Endometrial microvascular endothelial cells (primary cell): ENCODE data around the gene CHCHD4. TPM values are rescaled to one million over a fixed set of nuclear protein-coding genes. Genes with fewer than 3 reads are reported as not detected.
"Not testable (repeated sequence)": the region's sequence is repeated elsewhere in the genome, so short reads cannot be mapped to it uniquely, and the experiment has no call there.

Source experiments
- in situ Hi-C: cut with HindIII; loops from 2 replicates; pipeline ENCODE4 v1.10.0; 2017; ENCODE audit warnings: low sequenced_read_pairs, low pct_unique_long_range_greater_than_20kb; ENCODE audit errors: inconsistent ontology term
- total RNA-seq: library from RNA; depleted of rRNA; stranded (reverse); fragments of >200 nt; gene quantifications from one replicate; pipeline ENCODE4 v1.2.3, GENCODE V29; 2015; ENCODE audit errors: inconsistent ontology term

The CHCHD4 gene
- total RNA-seq, 1 donor from 2014 or later = 22.5 TPM

DNA sequence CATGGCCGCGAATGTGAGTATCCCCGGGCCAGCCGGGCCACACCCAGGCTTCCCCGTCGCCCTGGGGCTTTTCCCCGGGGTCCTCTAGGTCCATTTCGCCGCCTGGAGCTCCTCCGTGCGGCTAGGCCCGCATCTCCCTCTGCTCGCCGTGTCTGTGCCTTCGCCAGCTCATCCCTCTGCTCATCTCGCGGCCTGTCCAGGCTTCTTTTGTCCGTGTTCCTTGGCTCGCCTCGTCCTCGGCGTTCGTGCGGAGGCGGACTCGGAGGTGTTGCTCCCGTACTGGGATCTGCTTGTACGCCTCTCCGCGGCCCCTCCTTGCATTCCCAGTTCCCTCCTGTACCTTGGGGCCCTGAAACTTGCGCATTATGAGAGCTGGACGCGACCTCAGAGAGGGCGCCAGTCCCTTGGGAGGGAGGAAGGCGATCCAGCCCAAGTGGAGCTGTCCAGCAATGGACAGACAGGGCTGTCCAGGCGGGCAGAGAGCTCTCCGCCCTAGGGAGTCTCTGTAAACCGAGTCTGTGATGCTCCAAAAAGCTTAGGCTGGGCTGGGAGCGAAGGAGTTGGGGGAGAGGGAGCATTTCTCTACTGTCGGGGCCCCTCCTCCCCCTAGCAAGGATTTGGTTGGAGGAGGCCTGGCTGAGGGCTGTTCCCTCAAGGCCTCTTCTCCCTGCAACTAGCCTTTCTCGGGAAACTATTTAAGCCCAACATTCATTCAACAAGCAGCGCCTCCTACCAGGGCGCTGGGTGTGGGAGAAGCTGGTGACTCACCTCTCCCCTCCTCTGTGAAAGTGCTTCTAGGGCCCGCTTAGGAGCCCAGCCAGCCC lies 735 bp upstream of the CHCHD4 start:
- in situ Hi-C loops = no loop called here

DNA sequence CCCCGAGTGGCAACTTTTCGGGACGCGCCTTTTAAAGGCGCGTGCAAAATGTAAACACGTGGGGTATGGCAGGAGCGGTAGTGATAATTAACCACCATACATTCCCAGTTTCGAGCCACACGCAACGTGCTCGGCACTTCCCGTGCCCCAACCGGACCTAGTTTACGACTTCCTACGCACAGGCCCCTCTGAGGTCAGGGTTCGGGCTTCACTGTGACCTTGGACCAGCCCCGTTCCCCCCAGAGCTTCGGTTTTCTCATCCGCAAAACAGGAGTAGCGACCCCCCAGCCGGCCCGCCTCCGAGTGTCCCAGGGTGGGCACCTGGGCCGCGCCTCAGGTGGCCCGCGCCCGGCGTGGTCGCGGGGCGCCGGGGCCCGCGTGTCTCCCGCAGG lies 451 bp downstream of the CHCHD4 start:
- in situ Hi-C loops = no loop called here

DNA sequence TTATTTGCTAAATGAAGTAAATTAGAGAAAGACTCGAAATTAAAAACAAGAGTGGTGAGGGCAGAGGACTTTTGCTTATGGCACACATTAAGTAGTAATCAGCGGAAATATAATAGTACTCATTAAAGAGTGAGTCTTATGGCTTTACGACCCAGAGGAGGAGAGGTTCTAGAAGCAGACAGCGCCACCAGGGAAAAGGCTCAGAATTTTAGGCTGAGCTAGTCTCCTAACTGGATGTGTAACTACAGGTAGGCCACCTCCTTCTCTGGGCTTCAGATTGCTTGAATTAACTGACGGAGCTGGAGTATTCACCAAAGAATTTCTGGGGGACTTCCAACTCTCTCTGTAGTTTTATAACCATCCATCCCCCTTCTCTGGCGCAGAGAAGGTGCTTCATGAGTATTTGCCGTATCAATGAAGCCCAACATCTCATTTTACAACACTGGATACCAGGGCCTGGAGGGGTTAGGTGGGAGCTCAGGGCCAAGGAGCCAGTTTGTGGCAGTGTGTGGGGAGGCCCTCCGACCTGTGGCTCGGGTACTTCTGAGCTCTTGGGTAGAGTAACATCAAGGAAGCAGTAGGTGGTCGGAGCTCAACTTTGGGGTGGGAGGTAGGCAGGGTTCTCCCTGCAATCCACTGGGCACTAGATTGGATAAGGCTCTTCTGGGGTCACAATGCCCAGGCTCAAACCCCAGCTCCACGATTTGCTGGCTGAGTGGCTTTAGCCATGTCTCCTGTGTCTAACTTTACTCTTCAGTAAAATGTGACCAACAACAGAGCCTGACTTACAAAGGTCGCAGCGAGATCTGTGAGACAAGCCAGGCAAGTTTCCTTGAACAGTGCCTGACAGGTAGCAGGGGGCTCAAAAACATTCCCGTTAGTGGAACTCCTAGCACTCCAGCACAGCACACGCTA lies 1.1 kb downstream of the CHCHD4 start:
- in situ Hi-C loops = no loop called here

DNA sequence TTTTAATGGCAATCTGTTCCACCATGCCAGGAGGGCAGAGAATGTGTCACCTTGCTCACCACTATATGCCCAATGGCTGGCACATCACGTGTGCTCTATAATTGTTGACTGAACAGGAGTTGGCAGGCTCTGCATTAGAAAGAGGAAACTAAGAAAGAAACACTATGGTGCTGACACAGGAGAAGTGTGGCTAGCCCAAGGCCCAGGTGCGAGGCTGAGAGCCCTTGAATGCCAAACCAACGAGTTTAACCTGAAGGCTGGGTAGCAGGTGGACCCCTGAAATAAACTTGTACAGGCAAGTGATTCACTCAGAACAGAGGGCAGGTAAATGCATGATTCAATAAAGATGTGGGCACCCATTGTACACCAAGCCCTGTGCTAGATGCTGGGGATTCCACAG lies 2.4 kb downstream of the CHCHD4 start:
- in situ Hi-C loops = no loop called here

DNA sequence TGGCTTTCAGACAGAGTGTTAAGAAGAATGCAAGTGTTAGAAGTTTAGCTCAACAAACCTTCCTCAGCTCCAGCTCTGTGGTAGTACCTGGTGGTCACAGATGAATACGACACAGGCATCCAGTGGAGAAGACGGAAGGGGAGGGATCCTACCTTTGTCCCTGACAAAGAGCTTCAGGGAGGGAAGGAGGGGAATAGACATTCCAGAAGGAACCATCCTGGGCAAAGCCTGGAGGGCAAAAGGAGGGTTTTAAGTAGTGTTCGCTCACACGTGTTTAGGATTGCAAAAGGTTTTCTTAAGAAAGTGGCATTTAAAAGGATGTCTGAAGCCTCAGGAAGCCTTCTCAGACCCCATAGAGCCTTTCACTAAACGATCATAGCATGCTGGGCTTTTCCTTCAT lies 2.8 kb downstream of the CHCHD4 start:
- in situ Hi-C loops = no loop called here

DNA sequence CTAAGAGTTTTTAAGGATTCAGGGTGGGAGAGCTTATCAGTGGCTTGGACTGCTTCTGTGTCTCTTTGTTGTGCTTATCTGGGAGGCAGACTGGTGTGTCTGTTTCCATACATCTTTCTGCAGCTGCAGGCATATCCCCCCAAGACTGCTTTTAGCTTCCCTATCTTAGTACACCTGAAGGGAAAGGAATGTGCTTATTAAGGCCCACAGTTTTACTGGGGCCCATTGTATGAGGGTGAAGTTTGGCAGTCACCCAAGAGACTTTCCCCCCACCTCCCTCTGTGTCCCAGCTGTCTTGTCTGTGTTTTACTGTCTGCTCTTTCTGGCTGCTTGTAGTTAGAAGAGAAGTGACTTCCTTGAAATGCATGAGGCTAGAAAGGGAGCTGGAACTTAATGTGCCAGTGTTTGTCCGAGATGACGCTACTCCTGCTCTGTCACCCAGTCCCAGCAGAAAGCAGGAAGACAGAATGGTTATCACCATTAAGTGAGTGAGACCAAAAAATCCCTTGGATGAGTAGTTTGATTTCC lies 3.7 kb downstream of the CHCHD4 start:
- in situ Hi-C loops = not testable (repeated sequence)

DNA sequence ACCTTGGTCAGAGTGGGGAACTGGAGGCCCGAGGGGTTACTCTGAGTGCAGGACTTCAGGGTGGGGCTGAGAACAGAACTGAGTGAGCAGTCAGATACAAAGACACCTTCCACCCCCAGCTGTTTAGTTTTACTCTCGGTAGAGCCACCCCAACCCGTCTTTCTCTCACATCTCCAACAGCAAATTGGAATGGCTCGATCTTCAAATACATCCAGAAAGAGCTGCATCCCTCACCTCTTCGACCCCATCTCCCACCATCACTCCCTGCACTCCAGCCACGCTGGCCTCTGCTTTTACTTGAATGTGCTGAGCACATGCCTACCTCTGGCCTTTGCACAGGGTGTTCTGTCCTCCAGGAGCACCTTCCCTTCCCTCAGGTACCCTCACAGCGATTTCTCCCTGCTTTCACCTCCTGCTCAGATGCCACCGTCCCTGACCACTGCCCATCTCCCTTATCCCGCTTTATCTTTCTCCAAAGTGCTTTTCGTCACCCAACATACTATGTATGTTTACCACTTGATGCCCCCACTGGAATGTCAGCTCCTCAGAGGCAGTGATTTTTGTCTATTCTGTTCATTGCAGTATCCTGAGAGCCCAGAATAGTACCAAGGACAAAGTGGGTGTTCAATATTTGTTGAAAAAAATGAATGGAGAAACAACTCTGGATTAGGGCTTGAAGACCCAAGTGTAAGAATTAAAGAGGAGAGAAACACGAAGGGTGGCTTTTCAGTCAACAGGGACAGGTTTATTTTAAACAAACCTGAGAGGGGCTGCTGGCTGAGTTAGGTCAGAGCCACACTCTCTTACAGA lies 4.4 kb downstream of the CHCHD4 start:
- in situ Hi-C loops = no loop called here

DNA sequence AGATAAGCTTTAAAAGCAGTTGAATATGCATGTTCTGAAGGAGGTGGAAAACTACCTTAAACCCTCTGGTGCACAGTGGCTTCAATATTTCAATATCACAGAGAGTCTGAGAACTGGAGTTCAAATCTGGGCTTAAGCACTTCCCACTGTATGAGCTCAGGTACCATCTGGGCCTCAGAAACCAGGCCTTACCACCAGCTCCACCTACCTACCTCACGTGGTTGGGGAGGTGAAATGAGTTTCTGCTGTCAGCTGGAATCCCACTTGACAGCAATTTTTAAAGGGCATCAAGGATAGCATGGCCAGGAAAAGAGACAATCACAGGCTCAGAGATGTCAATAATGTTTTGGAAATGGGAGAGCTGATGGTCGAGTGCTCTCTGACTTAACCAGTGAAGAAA lies 5.0 kb downstream of the CHCHD4 start:
- in situ Hi-C loops = no loop called here

DNA sequence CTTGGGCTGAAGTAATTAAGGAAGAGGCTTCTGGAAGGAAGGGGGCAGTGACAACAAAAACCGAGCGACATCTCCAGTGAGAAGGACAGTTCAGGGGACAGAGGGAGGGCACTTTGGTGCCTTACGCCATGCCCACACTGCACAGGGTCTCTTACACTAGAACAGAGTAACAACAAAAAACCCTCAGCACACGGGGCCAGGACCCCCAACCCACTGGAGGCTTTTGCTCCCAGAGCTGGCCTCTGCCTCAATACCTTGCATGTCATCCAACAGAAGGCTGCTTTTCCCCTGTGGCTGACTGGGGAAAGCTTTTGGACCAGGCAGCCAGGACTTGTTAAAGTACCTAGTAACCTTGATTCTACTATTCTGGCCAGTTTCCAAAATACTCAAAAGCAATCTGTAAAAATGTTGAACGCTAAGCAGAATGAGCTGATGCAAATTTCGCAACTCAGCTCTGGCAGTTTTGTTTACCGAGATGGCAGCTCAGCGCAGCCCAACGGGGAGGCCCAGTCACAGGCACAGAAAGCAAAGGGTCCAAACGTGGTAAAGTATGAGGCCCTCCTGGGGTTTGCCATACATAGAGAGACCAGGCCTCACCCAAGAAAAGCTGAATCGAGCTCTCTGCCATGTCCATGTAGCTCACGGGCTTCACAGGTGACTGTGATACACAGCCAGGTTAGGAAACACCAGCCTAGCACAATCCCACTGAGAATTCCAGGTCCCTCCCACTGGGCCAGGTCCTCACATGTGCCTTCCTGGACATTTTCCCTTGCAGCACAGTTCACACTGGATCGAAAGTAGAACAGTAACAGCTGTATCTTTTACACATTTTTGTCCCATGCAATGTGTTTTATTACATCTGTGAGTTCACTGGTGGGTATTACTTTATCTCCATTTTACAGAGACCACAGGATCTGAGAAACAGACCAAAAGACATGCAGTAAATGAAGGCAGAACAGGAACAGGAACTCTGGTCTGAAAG lies 6.0 kb downstream of the CHCHD4 start:
- in situ Hi-C loops = no loop called here

DNA sequence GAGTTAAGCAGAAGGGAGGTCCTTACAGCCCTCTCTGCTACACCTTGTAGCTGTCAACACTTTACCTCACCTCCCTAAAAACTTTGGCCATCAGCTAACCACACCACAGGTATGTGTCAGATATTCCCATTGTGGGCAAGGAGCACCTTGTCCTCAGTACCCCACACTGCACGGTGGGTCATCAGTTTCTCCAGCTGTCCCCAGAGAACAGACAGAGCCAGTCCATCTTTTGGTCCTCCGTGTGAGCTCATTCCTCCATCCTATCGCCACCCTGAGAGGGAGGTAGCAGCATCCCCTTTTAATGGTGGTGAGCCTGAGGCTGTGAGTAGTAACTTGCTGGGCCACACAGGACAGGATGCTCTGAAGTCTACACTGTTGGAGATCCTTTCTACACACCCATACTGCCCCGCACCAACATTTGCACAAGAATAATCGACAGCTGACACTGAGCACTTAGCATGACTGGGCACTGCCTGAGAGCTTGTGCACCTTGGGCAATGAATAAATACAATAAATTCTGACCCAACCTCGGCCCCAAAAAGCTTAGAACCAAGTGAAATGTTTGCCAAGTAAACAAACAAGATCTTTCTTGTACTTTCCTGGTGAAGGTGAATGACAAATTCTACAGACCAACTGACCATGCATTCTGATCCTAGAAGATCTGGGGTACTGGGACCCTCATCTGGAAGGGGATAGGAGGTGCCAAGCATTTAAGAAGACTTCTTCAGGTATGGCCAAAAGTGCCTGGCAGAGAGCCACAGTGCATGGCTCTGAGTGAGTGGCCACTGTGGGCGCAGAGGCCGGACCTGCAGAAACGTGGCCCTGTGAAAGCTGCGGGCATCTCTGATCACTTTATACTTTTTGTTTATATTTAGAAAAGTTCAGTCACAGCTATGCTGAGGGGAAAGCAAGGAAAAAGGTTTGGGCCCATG lies 6.9 kb downstream of the CHCHD4 start:
- in situ Hi-C loops = no loop called here

DNA sequence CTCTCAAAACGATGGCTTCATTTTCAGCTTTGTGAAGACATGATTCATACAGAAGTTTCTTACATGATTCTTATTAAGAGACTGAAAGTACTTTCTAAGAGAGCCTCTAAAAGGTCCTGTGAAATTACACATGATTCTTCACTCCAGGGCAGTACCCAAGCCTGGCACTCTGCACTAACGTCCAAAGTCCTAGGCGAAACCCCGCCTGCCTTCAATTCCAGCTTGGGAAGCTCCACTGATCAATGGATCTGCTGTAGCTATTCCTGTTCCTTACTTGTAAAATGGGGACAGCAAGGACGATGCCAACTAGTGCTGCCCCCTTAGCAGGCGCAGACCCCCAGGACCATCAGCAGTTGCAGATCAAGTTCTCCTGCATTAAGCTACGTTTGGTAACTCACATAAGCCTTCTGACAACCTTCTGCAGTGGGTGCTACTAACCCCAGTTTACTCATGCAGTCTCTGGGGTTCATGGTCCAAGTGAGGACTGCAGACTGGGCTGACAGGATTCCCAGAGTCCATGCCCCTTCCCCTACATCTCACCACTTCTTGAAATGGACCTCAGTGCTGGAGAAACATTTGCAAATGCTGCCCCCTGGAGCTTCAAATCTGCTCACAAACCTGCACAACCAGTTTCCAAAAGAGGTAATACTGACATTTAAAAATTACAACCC lies 10.6 kb downstream of the CHCHD4 start:
- in situ Hi-C loops = no loop called here

DNA sequence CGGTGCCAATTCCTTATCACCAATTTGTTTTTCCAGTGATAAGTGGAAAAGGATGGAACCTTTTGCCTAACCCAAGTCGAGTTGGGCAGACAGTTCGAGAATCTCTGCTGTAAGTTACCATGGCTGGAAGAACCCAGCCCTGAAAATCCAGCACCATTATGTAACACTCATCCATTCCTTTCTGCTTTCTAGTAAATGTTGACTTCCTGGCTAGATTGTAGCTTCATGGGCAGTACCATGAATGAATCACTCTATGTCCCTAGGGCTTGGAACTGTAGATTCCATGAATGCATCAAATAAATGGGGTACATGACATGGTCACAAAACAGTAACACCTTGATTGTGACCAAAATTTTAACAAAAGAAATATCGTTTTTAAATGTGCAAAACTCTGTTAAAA lies 14.0 kb downstream of the CHCHD4 start:
- in situ Hi-C loops = no loop called here

DNA sequence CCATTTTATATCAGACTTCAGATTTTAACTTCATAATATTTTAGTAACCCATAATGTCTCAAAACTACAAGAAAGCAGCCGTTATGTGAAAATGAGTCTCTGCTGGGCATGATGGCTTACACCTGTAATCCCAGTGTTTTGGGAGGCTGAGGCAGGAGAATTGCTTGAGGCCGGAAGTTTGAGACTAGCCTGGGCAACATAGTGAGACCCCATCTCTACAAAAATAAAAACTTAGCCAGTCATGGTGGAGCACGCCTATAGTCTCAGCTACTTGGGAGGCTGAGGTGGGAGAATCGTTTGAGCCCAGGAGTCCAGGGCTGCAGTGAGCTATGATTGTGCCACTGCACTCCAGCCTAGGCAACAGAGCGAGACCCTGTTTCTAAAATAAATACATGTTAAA lies 14.8 kb downstream of the CHCHD4 start:
- in situ Hi-C loops = not testable (repeated sequence)

DNA sequence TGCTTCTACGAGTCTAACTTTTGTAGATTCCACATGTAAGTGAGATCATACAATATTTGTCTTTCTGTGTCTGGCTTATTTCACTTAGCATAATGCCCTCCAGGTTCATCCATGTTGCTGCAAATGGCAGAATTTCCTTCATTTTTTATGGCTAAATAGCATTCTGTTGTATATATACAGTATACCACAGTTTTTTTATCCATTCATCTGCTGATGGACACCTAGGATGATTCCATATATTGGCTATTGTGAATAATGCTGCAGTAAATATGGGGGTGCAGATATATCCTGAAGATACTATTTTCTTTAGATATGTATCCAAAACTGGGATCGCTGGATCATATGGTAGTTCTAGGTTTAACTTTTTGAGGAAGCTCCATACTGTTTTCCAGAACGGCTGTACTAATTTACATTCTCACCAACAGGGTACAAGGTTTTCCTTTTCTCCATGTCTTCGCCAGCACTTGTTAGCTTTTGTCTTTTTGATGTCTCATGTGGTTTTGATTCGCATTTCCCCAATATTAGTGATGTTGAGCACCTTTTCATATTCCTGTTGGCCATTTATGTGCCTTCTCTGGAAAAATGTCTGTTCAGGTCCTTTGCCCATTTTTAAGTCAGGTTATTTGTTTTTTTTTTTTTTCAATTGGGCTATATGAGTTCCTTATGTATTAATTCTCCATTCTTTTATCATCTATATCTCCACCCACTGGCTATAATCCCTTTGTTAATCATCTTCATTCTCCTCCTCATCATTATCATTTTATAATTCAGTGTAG lies 26.9 kb downstream of the CHCHD4 start:
- in situ Hi-C loops = no loop called here

DNA sequence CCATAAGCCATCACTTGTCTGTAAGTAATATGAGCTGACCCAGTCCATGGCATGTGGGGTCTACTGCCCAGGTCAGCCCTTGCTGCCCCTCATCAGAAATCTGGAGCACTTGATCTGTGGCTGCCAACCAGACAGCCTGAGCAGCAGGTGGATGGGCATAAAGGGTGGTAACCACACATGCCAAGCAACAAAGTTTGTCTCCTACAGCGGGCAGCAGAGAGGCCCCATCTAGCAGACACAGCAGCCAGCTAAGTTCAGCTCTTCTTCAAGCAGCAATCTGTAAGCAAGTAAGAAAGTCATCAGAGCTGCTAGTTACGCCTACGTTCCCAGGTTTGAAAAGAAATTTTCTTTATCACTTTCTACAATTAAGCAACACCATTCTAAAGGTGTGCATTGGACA lies 27.9 kb downstream of the CHCHD4 start:
- in situ Hi-C loops = no loop called here

DNA sequence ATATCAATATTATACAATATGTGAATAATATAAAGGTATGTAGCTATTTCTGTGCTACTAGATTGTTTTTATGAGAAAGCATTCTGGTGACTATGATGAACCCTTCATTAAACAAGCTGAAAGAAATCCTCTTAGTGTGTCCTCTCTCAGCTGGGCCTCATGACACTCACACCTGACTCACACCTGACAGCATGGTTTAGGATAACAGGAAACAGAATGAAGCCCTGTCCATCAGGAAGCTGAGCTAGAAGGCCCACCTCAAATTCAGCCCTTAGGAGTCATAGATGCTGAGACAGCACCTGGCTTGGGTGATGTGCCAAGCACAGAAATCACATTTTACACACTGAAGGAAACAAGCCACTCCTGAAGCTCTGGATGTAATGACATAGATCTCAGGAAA lies 30.8 kb downstream of the CHCHD4 start:
- in situ Hi-C loops = no loop called here
